ENCODE results near the gene GJA9.

Gene GJA9

GRCh38 chr1:38881487-38881886, at the start of gene GJA9:
GJA9 (minus strand) TSS chr1:38881587; CDS start chr1:38876098, 5,489 bp downstream.
- DNase-seq (ENCODE audit: low read depth): no peak
- H3K4me3 ChIP-seq (ENCODE audit: control insufficient read depth, low read depth, low read length): no peak within 1 kb of the TSS
- no peak for TF ChIP-seq CTCF (IDR thresholded peaks at IDR 0.05; ENCODE audit: control insufficient read depth, insufficient read depth, low read depth, low read length, missing control alignments)

GRCh38 chr1:38929476-38929875, 48.1 kb upstream of the GJA9 start:
- no peak overlapping the region for H3K4me3 ChIP-seq (ENCODE audit: control insufficient read depth, low read depth, low read length)
- no peak for TF ChIP-seq CTCF (IDR thresholded peaks at IDR 0.05; ENCODE audit: control insufficient read depth, insufficient read depth, low read depth, low read length, missing control alignments)
- DNase-seq (ENCODE audit: low read depth): no peak

GRCh38 chr1:38929054-38929453, 47.7 kb upstream of the GJA9 start:
- H3K4me3 ChIP-seq (ENCODE audit: control insufficient read depth, low read depth, low read length): no peak overlapping the region
- no peak for DNase-seq (ENCODE audit: low read depth)
- no peak for TF ChIP-seq CTCF (IDR thresholded peaks at IDR 0.05; ENCODE audit: control insufficient read depth, insufficient read depth, low read depth, low read length, missing control alignments)

- H3K4me3 ChIP-seq (ENCODE audit: control insufficient read depth, low read depth, low read length): no peak overlapping the region
- no peak for DNase-seq (ENCODE audit: low read depth)
- TF ChIP-seq CTCF (IDR thresholded peaks at IDR 0.05; ENCODE audit: control insufficient read depth, insufficient read depth, low read depth, low read length, missing control alignments): no peak
Measured at GRCh38 chr1:38926091-38926490, 44.7 kb upstream of the GJA9 start.

DNA sequence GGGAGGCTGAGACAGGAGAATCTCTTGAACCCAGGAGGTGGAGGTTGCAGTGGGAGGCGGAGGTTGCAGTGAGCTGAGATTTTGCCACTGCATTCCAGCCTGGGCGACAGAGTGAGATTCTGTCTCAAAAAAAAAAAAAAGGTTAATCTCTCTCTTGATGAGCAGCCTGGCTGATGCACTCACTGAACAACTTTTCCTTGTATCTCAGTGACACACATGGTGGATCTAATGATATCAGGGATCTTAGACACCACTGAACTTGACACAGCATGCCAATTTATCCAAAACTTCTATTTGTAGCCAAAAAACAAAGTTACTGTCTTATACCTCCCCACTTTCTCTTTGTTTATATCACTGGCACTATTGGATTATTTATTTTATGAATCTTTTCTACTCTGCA, 44.0 kb upstream of the GJA9 start:
- H3K4me3 ChIP-seq (ENCODE audit: control insufficient read depth, low read depth, low read length): no peak overlapping the region
- no peak for DNase-seq (ENCODE audit: low read depth)
- no peak for TF ChIP-seq CTCF (IDR thresholded peaks at IDR 0.05; ENCODE audit: control insufficient read depth, insufficient read depth, low read depth, low read length, missing control alignments)

DNA sequence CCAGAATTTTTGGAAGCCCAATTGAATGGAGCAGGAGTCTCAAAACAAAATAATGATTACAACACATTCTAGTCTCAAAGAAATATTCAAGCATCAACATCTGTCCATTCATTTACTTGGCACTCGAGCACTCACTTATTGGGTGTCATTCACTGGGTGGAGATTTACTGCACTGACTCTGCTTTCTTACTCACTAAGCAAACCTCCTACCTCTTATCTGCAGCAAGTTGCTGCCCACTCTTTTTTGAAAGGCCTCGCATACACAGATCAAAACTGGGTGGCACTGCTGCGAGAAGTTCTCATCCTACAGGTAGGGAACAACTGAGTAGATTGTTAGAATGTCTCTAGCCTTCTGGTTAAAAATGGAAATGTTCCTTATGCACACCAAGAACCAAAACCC, 42.2 kb upstream of the GJA9 start:
- DNase-seq (ENCODE audit: low read depth): no peak
- H3K4me3 ChIP-seq (ENCODE audit: control insufficient read depth, low read depth, low read length): no peak overlapping the region
- no peak for TF ChIP-seq CTCF (IDR thresholded peaks at IDR 0.05; ENCODE audit: control insufficient read depth, insufficient read depth, low read depth, low read length, missing control alignments)

- TF ChIP-seq CTCF (IDR thresholded peaks at IDR 0.05; ENCODE audit: control insufficient read depth, insufficient read depth, low read depth, low read length, missing control alignments): no peak
- no peak for DNase-seq (ENCODE audit: low read depth)
- H3K4me3 ChIP-seq (ENCODE audit: control insufficient read depth, low read depth, low read length): no peak overlapping the region
Measured at GRCh38 chr1:38919130-38919529, 37.7 kb upstream of the GJA9 start.
